Myocyte (in vitro differentiated cells): ENCODE measurements around the gene GALNT11. TPM values are rescaled to one million over a fixed set of nuclear protein-coding genes. Genes with fewer than 3 reads are reported as not detected.
A peak's percentile ranks its signal among the peaks of the same experiment; 100 is the strongest.

ENCODE experiments used
- DNase-seq: peaks from one replicate; pipeline ENCODE4 v3.0.0-alpha.2; 2012; ENCODE audit warnings: low read depth
- total RNA-seq: library from RNA; depleted of rRNA; stranded (reverse); fragments of >200 nt; gene quantifications from 2 replicates; pipeline ENCODE4 v1.2.3, GENCODE V29; 2014

The GALNT11 gene
- total RNA-seq, 1 donor from 2014 or later: 94.2 TPM

DNA sequence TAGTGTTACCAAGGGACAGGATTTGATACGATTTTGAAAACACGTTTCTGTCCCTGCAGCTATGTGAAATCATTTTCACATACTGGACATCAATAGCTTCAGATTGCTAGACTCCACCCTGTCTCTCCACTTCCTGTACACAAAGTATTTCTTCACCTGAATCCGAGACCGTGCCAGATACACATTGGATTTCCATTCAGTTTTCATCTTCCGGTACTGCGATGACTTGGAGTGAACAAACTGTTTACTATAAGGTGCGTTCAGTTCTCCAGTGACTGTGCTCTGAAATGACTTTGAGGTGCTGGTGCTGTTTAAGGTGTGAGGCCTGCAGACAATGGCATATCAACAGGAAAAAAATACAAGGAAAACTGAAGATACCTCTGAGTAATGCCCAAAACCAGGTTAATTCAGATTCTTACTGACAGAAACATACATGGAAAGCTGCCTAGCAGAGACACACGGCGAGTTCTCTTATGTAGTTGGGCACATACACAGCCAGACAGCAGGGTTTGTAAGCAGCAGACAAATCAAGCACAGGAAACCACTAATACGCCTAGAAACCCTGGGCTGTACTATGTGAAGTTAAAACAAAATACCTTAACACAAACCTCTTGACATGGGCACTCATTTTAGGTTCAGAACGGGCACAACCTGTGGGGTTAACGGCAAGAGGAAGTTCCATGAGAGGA is 119.2 kb downstream of the GALNT11 start:
- DNase-seq: no peak

DNA sequence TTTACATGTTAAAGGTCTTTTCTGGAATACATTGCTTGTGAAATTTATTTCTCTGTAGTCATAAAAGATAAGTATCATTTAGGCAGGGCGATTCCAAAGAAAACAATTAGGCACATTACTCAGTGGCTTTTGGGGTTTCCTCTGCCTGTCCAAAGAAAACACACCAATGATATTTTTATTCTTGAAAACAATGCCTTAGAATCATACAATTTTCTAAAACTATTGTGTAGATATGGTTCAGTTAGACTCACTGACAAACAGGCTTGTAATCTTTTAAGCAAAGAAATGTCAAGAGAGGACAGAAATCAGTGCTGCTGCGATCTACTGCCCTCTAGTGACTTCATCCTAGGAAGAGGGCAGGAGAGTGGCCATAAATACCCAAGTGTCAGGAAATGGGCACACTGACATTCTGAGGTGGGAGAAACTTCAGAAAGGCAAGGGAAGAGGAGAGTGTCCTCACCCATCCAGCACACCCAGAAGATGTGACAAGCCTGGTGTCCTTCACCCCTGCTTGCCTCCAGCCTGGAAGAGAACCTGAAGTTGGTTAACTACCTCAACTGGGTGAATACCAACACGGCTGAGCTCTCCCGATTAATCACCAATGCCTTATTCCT is 120.5 kb downstream of the GALNT11 start:
- peak; percentile 67 for DNase-seq

DNA sequence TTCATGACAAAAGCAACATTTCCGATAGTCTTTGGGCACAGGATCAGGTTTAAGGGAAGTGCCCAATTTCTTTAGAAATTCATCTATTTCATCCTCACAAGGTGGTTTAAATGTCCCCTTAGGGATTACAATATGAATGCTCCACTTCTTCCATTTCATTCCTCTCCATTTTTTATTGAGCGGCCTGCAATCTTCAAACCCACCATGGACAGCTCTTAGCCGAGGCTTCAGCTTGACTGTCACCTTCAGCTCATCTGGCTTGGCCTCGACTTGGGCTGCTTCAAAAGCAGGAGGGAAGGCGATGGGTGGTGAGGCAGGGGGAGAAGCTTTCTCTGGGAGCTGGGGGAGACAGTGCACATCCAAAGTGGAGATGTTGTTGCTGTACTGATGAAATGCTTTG is 123.2 kb downstream of the GALNT11 start:
- DNase-seq: no peak

- no peak for DNase-seq
Observed at GRCh38 chr7:152149363-152149762, 123.9 kb downstream of the GALNT11 start.

DNA sequence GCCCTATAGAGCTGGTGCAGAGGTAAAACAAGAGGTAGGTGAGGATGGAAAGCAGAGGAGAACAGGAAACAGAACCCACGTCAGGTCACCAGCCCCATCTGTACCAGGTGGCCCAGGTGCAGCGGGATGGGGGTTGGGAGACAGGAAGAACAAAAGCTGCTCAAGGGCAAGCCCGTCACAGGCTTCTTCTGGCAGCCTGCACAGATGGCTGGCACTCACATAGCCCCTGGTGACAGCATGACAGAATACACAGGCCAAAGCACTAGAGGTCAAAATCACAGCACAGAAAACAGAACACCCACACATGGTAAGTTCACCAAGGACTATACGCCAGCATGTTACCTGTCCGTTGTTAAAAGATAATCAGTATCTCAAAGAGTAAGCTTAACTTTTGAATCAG is 126.8 kb downstream of the GALNT11 start:
- DNase-seq: no peak

GRCh38 chr7:152158801-152159587 is 133.5 kb downstream of the GALNT11 start:
- DNase-seq: no peak

- DNase-seq: no peak
Observed at GRCh38 chr7:152161171-152161570, 135.7 kb downstream of the GALNT11 start.

GRCh38 chr7:152162287-152162686 is 136.8 kb downstream of the GALNT11 start:
- no peak for DNase-seq

Other genes with a start within 250 kb of the GALNT11 start
- gene PRKAG2, start 148.6 kb upstream of the GALNT11 start, total RNA-seq: 13.5 and 22.6 TPM in 2 replicates
- not detected in 2 replicates for gene GALNTL5, start 69.2 kb upstream of the GALNT11 start, total RNA-seq